GM12878 (cell line): ENCODE results near the gene CAMTA1. TPM values are rescaled to one million over a fixed set of nuclear protein-coding genes. Genes with fewer than 3 reads are reported as not detected.
A peak's percentile ranks its signal among the peaks of the same experiment; 100 is the strongest.

ENCODE experiments used
- BCL11A ChIP-seq: IDR thresholded peaks from 2 replicates; pipeline ENCODE4 v1.6.1; 2011; ENCODE audit warnings: low read depth, low read length
- BCLAF1 ChIP-seq: fragments of 450-650 bp; IDR thresholded peaks from 2 replicates; pipeline ENCODE4 v1.6.1; 2017; ENCODE audit warnings: antibody characterized with exemption, mild to moderate bottlenecking, moderate library complexity
- CHD2 ChIP-seq: IDR thresholded peaks from 2 replicates; pipeline ENCODE4 v1.6.1; 2011; ENCODE audit warnings: low read depth, low read length, improper control_type of control experiment, borderline replicate concordance
- CREM ChIP-seq: IDR thresholded peaks from 2 replicates; pipeline ENCODE4 v1.6.1; 2014; ENCODE audit warnings: antibody characterized with exemption, low read depth
- EGR1 ChIP-seq, 2 experiments: IDR thresholded peaks; 1 replicate in 1 of 2; 2 replicates in 1 of 2; pipeline ENCODE4 v1.6.1; 2011 to 2012; ENCODE audit warnings: low read depth in 2 of 2, low read length in 2 of 2, borderline replicate concordance in 1 of 2, mild to moderate bottlenecking in 1 of 2, moderate library complexity in 1 of 2
- ESRRA ChIP-seq: IDR thresholded peaks from 2 replicates; pipeline ENCODE4 v1.6.1; 2012; ENCODE audit warnings: mild to moderate bottlenecking, low read length, improper control_type of control experiment
- ETV6 ChIP-seq, 2 experiments: fragments of 450-650 bp in 1 of 2; IDR thresholded peaks in 1 of 2; conservative IDR thresholded peaks in 1 of 2; 2 replicates each; pipeline ENCODE4 v1.6.1; 2014; ENCODE audit warnings: antibody characterized with exemption in 1 of 2, borderline replicate concordance in 1 of 2, low read depth in 1 of 2, mild to moderate bottlenecking in 1 of 2, moderate library complexity in 1 of 2
- HSF1 ChIP-seq: fragments of 150-350 bp; IDR thresholded peaks from 2 replicates; pipeline ENCODE4 v1.6.1; 2014; ENCODE audit warnings: mild to moderate bottlenecking, low read depth, low read length
- IRF3 ChIP-seq: fragments of 450-650 bp; IDR thresholded peaks from 2 replicates; pipeline ENCODE4 v1.6.1; 2014; ENCODE audit warnings: mild to moderate bottlenecking
- IRF4 ChIP-seq: IDR thresholded peaks from 2 replicates; pipeline ENCODE4 v1.6.1; 2011; ENCODE audit warnings: low read depth, low read length
- MAX ChIP-seq: IDR thresholded peaks from 2 replicates; pipeline ENCODE4 v1.6.1; 2012; ENCODE audit warnings: low read depth, low read length, improper control_type of control experiment
- NR2C1 ChIP-seq: fragments of 450-650 bp; IDR thresholded peaks from 2 replicates; pipeline ENCODE4 v1.6.1; 2017; ENCODE audit warnings: antibody characterized with exemption, mild to moderate bottlenecking, moderate library complexity
- NR2F1 ChIP-seq: fragments of 450-650 bp; conservative IDR thresholded peaks from 2 replicates; pipeline ENCODE4 v1.6.1; 2017; ENCODE audit warnings: mild to moderate bottlenecking
- PBX3 ChIP-seq: IDR thresholded peaks from 2 replicates; pipeline ENCODE4 v1.6.1; 2011; ENCODE audit warnings: mild to moderate bottlenecking, low read depth, low read length, moderate library complexity; ENCODE audit not compliant: insufficient replicate concordance
- PKNOX1 ChIP-seq: fragments of 450-650 bp; IDR thresholded peaks from 2 replicates; pipeline ENCODE4 v1.6.1; 2016; ENCODE audit warnings: mild to moderate bottlenecking
- POLR2A ChIP-seq: IDR thresholded peaks from 2 replicates; pipeline ENCODE4 v1.6.1; 2011; ENCODE audit warnings: low read depth, mild to moderate bottlenecking, low read length
- POLR2AphosphoS5 ChIP-seq: IDR thresholded peaks from 2 replicates; pipeline ENCODE4 v1.6.1; 2011; ENCODE audit warnings: mild to moderate bottlenecking, low read length, inconsistent platforms
- RCOR1 ChIP-seq: conservative IDR thresholded peaks from 2 replicates; pipeline ENCODE4 v1.6.1; 2012; ENCODE audit warnings: low read depth, low read length, improper control_type of control experiment
- SIN3A ChIP-seq: IDR thresholded peaks from 2 replicates; pipeline ENCODE4 v1.6.1; 2012; ENCODE audit warnings: low read depth, low read length, improper control_type of control experiment
- SIX5 ChIP-seq: IDR thresholded peaks from 2 replicates; pipeline ENCODE4 v1.6.1; 2011; ENCODE audit warnings: mild to moderate bottlenecking, low read depth, low read length, moderate library complexity; ENCODE audit not compliant: severe bottlenecking
- SREBF1 ChIP-seq: IDR thresholded peaks from 2 replicates; pipeline ENCODE4 v1.6.1; 2012; ENCODE audit warnings: mild to moderate bottlenecking, low read length
- STAT1 ChIP-seq: fragments of 450-650 bp; conservative IDR thresholded peaks from 2 replicates; pipeline ENCODE4 v1.6.1; 2014; ENCODE audit warnings: antibody characterized with exemption, mild to moderate bottlenecking
- WRNIP1 ChIP-seq: IDR thresholded peaks from 2 replicates; pipeline ENCODE4 v1.6.1; 2011; ENCODE audit warnings: low read depth, low read length, improper control_type of control experiment, borderline replicate concordance
- ZBED1 ChIP-seq: IDR thresholded peaks from 2 replicates; pipeline ENCODE4 v1.6.1; 2016; ENCODE audit warnings: borderline replicate concordance
- ZNF384 ChIP-seq: IDR thresholded peaks from 2 replicates; pipeline ENCODE4 v1.6.1; 2012; ENCODE audit warnings: low read depth, mild to moderate bottlenecking, low read length, improper control_type of control experiment, borderline replicate concordance
- polyA plus RNA-seq, 11 experiments: library from polyadenylated mRNA; depleted of rRNA in 4 of 11; unstranded in 6 of 11; stranded (reverse) in 5 of 11; fragments of >200 nt; fragmentation: Nextera tagmentation in 4 of 11; fragmentation: Illumina TruSeq in 1 of 11; extraction: Ambion mirVana in 4 of 11; extraction: Trizol in 1 of 11; gene quantifications; 1 replicate in 1 of 11; 2 replicates in 10 of 11; pipeline versions ENCODE4 v1.2.1 to v1.2.3, GENCODE V29; 2011 to 2016; ENCODE audit warnings: inconsistent platforms in 2 of 11, missing spikeins in 2 of 11, low read depth in 1 of 11
- total RNA-seq, 4 experiments: library from RNA; depleted of rRNA in 3 of 4; stranded (reverse); fragments of >200 nt in 3 of 4; fragmentation: Illumina TruSeq in 1 of 4; extraction: Trizol in 1 of 4; gene quantifications; 2 replicates each; pipeline versions ENCODE4 v1.2.1 to v1.2.3, GENCODE V29; 2013 to 2021

The CAMTA1 gene
- total and polyA plus RNA-seq, 10 of the 15 experiments (the other 5 are each of a cell fraction or from before 2014, with no cell fraction given) = 37.7 to 148 (median 76.4) TPM

GRCh38 chr1:6785318-6785727 is at the start of gene CAMTA1 (continued):
- no peak for TF ChIP-seq BCL11A
- no peak for TF ChIP-seq BCLAF1
- TF ChIP-seq NR2F1 = no peak
- no peak for TF ChIP-seq IRF4
- no peak for TF ChIP-seq ETV6 (conservative IDR thresholded peaks at IDR 0.05 in 1 of 2, IDR thresholded peaks at IDR 0.05 in 1 of 2; ENCODE audit: borderline replicate concordance in 1 of 2, low read depth in 1 of 2)
- TF ChIP-seq EGR1 (IDR thresholded peaks at IDR 0.05; ENCODE audit: borderline replicate concordance in 1 of 2, low read depth in 2 of 2, low read length in 2 of 2) = peak in 1 of 2 experiments; percentile 91; a peak in 2 of 3 replicates
- TF ChIP-seq POLR2AphosphoS5 = no peak
- no peak for TF ChIP-seq NR2C1
- TF ChIP-seq WRNIP1 = no peak
- no peak for TF ChIP-seq STAT1
- peak; percentile 98 for TF ChIP-seq PKNOX1
- TF ChIP-seq PBX3 = peak; percentile 97
- TF ChIP-seq POLR2A = peak; percentile 1; the same call in 1 of the 2 replicates
- TF ChIP-seq MAX = no peak
- TF ChIP-seq CHD2 = no peak
- TF ChIP-seq ESRRA = no peak
- TF ChIP-seq SREBF1 = no peak
- TF ChIP-seq RCOR1 = no peak
- TF ChIP-seq IRF3 = no peak; the same call in 1 of the 2 replicates
- TF ChIP-seq ZNF384 = no peak
- TF ChIP-seq HSF1 = no peak
- TF ChIP-seq SIN3A = no peak
- TF ChIP-seq ZBED1 = no peak
- no peak for TF ChIP-seq CREM
- no peak for TF ChIP-seq SIX5
